ENCODE data around the gene SLIT1. TPM values are rescaled to one million over a fixed set of nuclear protein-coding genes. Genes with fewer than 3 reads are reported as not detected.

SLIT1 gene
- total and polyA plus RNA-seq, 2 of the 8 experiments (the other 6 are each of a cell fraction or from before 2014, with no cell fraction given): 0.70 to 0.88 TPM

- CTCF ChIA-PET (ENCODE audit: partially characterized antibody): interaction anchor here (0.7 to 8.6 kb wide), 31 partner anchors 10 to 166 kb away, joined by 3 to 90 read pairs (median 5); no protein-coding TSS in a partner anchor
- no peak for TF ChIP-seq USF2 (IDR thresholded peaks at IDR 0.05; ENCODE audit: low read length)
- TF ChIP-seq PHF8 (conservative IDR thresholded peaks at IDR 0.05; ENCODE audit: low read depth, low read length): no peak
- TF ChIP-seq TCF12 (IDR thresholded peaks at IDR 0.05; ENCODE audit: low read depth, low read length): no peak
- TF ChIP-seq NANOG (IDR thresholded peaks at IDR 0.05; ENCODE audit: insufficient read depth, low read depth, low read length, poor library complexity, severe bottlenecking): no peak
- no peak for TF ChIP-seq SIRT6 (IDR thresholded peaks at IDR 0.05; ENCODE audit: low read length)
- TF ChIP-seq RNF2 (IDR thresholded peaks at IDR 0.05; ENCODE audit: borderline replicate concordance, low read depth, low read length, missing control alignments, poor library complexity, severe bottlenecking): no peak
- no peak for TF ChIP-seq CTBP2 (IDR thresholded peaks at IDR 0.05; ENCODE audit: borderline replicate concordance, insufficient read depth, insufficient read length, low read length)
- no peak for TF ChIP-seq KDM4A (IDR thresholded peaks at IDR 0.05; ENCODE audit: low read depth, low read length, severe bottlenecking)
- no peak for TF ChIP-seq RFX5 (IDR thresholded peaks at IDR 0.05; ENCODE audit: borderline replicate concordance, low read depth, low read length)
- no peak for TF ChIP-seq EGR1 (IDR thresholded peaks at IDR 0.05; ENCODE audit: borderline replicate concordance, low read depth, low read length)
- H2BK12ac ChIP-seq (ENCODE audit: low read depth, low read length): no peak overlapping the region; the same call in 1 of the 2 replicates
- POLR2A ChIA-PET (ENCODE audit: partially characterized antibody): interaction anchor here (1.1 kb wide), 1 partner anchor 13 kb away, joined by 3 read pairs; no protein-coding TSS in a partner anchor
- H3K4ac ChIP-seq (replicated peaks; ENCODE audit: insufficient read length, low read depth, low read length): no peak overlapping the region
- no peaks in the 10 kb centered on the region for H3K9me3 ChIP-seq (ENCODE audit: insufficient read depth in 2 of 2, low read depth in 1 of 2, low read length in 1 of 2)
- FAIRE-seq: no peak
- whole genome bisulfite sequencing, 2 experiments (ENCODE audit: extremely low coverage in 1 of 2, insufficient coverage in 1 of 2, insufficient read length in 1 of 2, insufficient replicate concordance in 2 of 2, low coverage in 1 of 2, low lambda C conversion rate in 2 of 2, missing lambda C conversion rate in 1 of 2): 75% methylated on average over 7 of the region's 7 CpGs; no CpG with 5 or more reads in 1 of the 2 experiments
- H2AFZ ChIP-seq (ENCODE audit: low read length): no peak overlapping the region
- no peak overlapping the region for H2BK15ac ChIP-seq (ENCODE audit: low read length)
- H3K4me1 ChIP-seq (replicated peaks in 1 of 4; ENCODE audit: control insufficient read depth in 3 of 4, insufficient read depth in 4 of 4, low read length in 3 of 4): peaks cover 0 to 11% (median 2%) of the 10 kb centered on the region in 4 experiments; a peak in 3 of 7 replicates
- no peak overlapping the region; the same call in 1 of the 2 replicates for H4K8ac ChIP-seq (ENCODE audit: extremely low read depth, insufficient read depth, low read length)
- H3K79me2 ChIP-seq (ENCODE audit: control insufficient read depth in 1 of 2, insufficient read depth in 2 of 2, low read length in 2 of 2): no peaks in the 10 kb centered on the region
- H3K18ac ChIP-seq (ENCODE audit: extremely low read depth, low read length): no peak overlapping the region
- H3K4me3 ChIP-seq (ENCODE audit: extremely low read depth in 1 of 4, insufficient read depth in 2 of 4, low read depth in 3 of 4, low read length in 4 of 4): no peak overlapping the region
- H4K5ac ChIP-seq (ENCODE audit: insufficient read length, low read depth, low read length): no peak overlapping the region
- H3K27me3 ChIP-seq (replicated peaks in 1 of 4; ENCODE audit: control insufficient read depth in 3 of 4, extremely low read depth in 1 of 4, insufficient read depth in 3 of 4, low read length in 3 of 4): no peaks in the 10 kb centered on the region
- H4K91ac ChIP-seq (replicated peaks; ENCODE audit: insufficient read length, low read length): no peak overlapping the region
- no peaks in the 10 kb centered on the region for H3K36me3 ChIP-seq (ENCODE audit: control insufficient read depth in 2 of 4, insufficient read depth in 4 of 4, low read length in 3 of 4)
- H2AK5ac ChIP-seq (ENCODE audit: low read depth, low read length): no peak overlapping the region
- no peak overlapping the region for H2BK5ac ChIP-seq (ENCODE audit: low read depth, low read length)
- H2BK120ac ChIP-seq (replicated peaks; ENCODE audit: low read depth, low read length): no peak overlapping the region
- peaks cover 0 to 2% of the 10 kb centered on the region in 2 experiments for H4K20me1 ChIP-seq (replicated peaks in 1 of 2; ENCODE audit: control insufficient read depth in 1 of 2, insufficient read depth in 2 of 2, low read length in 2 of 2)
- no peak for DNase-seq (ENCODE audit: low read depth in 1 of 2, low spot score in 2 of 2)
- H3K4me2 ChIP-seq (ENCODE audit: insufficient read depth in 1 of 2, low read depth in 2 of 2, low read length in 2 of 2): no peak overlapping the region
- H2BK20ac ChIP-seq (ENCODE audit: low read length): no peak overlapping the region
- no peak overlapping the region for H3K56ac ChIP-seq (replicated peaks; ENCODE audit: insufficient read length, low read depth, low read length)
- H3K9ac ChIP-seq (replicated peaks in 1 of 4; ENCODE audit: extremely low read depth in 1 of 4, low read depth in 3 of 4, low read length in 3 of 4): no peak overlapping the region
- H3K14ac ChIP-seq (ENCODE audit: insufficient read length): no peak overlapping the region
- H3K79me1 ChIP-seq (ENCODE audit: low read depth, low read length): no peaks in the 10 kb centered on the region
- no peak overlapping the region for H3K23ac ChIP-seq (ENCODE audit: insufficient read length)
- H3K27ac ChIP-seq (ENCODE audit: low read depth, low read length): no peak overlapping the region
- no peaks in the 10 kb centered on the region; the same call in 1 of the 2 replicates for H3K23me2 ChIP-seq (ENCODE audit: low read depth, low read length)
These were observed 125.9 kb downstream of the SLIT1 start for GRCh38 chr10:97059872-97060205.

Data from H1 (cell line).